Measurements from ENCODE around the gene DPM3.
"Not testable (repeated sequence)": the region's sequence is repeated elsewhere in the genome, so short reads cannot be mapped to it uniquely, and the experiment has no call there.

DPM3 gene

DNA sequence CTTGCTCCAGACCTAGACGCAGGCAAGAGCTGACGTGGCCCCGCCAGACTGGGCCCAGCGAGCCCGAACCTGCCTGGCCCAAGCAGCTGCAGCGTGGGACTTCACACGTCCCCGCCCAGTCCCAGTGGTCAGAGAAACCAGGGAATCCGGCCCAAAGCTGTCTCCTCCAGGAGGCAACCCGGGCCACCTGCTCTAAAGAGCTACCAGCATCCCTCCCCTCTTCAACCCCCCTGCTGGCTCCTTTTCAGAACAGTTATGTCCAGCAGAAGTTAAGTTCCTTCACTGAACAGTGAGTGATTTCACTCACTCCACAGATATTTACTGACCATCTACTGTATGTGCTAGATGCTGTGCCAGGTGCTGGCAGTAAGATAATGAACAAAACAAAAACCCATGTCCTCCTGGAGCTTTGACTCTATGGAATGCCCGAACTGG, 14.8 kb downstream of the DPM3 start:
- no peak for DNase-seq (ENCODE audit: low read depth)

DNA sequence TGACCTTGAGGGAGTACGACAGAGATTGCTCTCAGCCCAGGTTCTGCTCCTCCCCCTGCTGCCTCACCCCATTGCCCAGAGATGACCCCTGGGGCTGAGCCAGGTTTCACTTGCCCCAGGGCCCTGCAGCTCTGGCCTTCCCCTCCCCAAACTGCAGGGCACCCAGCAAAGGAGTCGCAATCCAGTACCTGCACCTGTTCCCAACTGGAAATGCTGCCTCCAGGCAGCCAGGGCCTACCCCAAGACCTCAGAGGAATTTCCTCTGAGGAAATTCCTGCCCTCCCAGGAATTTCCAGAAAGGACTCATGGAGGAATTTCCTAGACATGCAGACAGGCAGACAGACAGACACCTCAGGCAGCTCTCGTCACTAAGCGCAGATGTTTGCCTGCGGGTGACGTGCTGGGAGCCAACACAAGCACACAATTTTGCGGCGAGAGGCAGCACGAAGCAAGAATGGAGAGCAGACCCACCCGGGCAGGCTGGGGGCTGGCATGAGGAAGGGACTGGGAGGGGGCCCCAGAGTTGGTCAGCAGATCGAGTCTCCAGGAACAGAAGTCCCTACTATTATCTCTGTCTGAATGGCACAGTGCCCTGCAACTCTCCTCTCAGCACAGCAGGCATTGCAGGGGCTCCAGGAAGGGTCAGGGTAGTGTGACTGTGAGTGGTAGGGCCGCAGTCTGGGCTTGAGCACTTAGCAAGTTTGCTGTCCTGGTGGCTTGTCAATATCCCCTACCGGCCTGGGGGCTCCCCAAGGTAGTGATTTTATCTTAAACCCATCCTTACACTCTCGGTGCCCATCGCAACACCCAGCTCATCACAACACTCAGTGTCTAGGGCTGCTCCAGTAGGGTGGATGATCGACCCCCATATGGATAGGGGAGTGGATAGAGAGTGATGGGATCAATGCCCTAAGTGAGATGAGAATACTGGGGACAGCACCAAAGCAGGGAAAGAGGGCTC, 15.5 kb downstream of the DPM3 start:
- no peak for DNase-seq (ENCODE audit: low read depth)

DNA sequence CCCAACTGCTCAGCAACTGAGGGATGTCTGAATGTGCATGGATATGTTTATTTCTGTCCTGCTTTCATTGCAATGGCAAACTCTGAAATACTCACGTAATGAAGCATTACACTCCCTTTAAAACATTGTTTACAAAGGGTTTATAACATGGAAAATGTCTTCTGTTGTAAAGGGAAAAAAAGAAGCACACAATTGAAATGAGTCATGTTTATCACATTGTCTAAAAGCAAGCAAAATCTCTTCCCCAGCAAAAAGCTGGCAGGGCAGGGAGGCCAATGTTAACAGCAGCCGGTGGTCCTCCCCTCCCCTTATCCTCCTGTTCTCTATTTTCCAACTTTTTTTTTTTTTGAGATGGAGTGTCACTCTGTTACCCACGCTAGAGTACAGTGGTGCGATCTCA, 16.5 kb downstream of the DPM3 start:
- no peak for DNase-seq (ENCODE audit: low read depth)

DNA sequence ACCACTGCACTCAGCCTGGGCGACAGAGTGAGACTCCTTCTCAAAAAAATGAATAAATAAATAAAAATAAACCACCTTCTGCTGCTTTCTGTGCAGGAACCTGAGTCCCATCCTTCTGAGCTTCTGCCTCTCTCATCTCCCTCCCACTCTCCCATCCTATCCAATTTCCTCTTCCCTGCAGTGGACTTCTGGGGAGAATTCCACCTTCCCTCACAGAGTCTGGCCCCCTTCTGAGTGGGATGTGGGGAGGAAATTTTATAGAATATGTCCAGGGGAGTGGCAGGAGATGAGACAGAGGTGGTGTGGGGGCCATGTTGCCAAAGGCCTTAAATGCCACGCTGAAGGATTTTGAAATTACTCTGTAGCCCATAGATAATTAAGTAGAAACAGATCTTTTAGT, 18.0 kb downstream of the DPM3 start:
- DNase-seq (ENCODE audit: low read depth) = no peak

DNA sequence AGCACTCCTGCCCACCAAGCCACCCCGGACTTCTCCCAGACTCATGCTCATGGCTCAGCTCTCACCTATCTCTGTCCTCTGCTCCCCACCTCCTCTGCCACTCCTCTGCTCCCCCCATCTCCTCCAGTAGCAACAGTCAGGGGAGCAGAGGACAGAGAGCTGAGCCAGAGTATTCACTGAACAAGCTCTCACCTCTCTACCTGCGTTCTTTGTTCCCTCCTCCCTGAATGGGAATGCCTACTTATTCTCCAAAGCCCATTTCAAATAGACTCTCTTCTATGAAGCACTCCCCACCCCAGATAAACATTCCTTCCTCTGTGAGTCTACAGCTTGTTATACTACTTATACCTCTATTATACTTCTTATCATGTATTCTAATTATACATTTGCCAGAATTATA, 19.1 kb downstream of the DPM3 start:
- DNase-seq (ENCODE audit: low read depth) = no peak

DNA sequence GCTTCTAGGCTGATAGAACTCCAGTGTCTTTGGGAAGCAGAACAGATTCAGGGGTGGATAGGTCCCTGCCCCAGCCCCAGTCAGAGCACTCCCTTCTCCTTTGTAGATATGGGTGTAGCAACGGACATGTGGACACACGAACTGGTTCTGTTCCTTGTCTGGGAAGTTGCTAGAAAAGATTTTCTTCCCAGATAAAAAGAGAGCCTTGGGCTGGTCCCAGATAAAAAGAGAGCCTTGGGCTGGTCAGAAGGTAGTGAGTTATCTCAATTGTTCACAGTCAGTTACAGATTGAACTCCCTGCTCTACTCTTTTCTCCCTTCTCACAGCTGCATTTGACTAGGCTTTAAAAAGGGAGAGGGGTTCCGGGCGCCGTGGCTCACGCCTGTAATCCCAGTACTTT, 20.1 kb downstream of the DPM3 start:
- DNase-seq (ENCODE audit: low read depth) = no peak

DNA sequence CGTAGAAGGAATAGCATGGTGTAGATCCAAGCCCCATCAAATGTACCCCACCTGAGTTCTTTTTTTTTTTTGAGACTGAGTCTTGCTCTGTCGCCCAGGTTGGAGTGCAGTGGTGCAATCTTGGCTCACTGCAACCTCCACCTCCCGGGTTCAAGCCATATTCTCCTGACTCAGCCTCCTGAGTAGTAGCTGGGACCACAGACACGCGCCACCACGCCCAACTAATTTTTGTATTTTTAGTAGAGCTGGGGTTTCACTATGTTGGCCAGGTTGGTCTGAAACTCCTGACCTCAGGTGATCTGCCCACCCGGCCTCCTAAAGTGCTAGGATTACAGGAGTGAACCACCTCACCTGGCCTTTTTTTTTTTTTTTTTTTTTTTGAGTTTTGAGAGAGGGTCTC, 22.2 kb downstream of the DPM3 start:
- DNase-seq (ENCODE audit: low read depth) = not testable (repeated sequence)

DNA sequence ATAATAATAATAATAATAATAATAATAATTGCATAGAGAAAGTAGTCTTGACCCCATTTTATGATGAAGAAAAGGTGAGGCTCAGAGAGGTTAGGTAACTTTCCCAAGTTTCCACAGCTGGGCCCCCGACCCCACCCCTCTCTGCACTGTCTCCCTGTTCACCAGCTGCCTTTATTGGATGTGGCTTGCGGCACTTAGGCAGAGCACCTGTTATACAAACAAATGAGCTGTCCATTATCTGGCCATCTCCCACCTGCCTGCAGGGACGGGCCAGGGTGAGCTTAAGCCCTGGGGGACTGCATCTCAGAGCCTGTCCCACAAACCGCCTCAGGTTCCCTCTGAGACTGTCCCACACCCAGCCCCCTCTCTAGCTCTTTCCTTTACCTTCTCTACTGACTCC, 22.7 kb downstream of the DPM3 start:
- DNase-seq (ENCODE audit: low read depth) = no peak

DNA sequence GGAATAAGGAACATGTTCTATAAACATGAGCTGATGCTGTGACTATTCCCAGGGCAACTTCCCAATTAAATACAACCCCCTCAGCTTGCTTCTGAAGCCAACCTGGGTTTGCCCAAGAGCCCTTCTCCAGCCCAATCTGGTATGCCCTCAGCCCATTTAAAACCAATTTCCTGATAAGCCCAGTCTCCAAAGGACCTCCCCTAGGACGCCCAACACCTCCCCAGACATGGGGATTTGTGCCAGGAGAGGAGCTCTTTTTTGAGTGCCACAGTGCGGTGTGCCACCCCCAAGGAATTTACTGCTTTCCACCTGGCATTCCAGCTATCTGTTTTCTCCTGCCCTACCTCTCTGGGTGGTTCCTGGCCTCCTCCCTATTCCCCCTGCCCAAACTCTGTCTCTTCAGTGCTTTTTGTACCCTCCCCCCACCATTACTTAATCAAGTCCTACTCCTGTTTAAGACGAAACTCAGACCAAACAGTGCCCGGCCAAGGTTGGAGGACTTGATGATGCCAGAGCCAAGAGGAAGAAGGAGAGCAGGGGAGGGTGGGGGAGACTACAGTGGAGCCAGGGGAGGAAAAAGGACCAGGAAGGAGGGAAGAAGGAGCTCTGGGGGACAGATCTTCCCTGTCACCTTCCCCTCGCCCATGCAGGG, 24.1 kb downstream of the DPM3 start:
- no peak for DNase-seq (ENCODE audit: low read depth)

DNA sequence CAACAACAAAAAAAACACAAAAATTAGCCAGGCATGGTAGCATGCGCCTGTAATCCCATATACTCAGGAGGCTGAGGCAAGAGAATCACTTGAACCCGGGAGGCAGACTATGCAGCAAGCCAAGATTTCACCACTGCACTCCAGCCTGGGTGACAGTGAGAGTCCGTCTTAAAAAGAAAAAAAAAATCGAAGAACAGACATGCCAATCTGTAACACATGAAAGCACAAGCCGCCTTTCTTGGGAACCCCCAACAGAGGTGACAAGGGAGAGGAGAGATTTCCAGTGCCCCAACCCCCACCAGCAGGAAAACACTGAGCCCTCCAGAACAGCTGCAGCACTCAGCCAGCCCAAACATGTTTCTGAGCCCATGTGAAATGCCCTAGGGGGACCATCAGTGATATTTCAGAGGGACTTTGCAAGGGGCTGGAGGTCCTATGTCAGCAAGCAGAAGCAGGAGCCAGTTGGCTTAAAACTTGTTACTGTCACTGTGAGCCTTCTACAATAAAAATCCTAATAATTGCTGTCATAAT, 26.8 kb downstream of the DPM3 start:
- DNase-seq (ENCODE audit: low read depth) = no peak

DNA sequence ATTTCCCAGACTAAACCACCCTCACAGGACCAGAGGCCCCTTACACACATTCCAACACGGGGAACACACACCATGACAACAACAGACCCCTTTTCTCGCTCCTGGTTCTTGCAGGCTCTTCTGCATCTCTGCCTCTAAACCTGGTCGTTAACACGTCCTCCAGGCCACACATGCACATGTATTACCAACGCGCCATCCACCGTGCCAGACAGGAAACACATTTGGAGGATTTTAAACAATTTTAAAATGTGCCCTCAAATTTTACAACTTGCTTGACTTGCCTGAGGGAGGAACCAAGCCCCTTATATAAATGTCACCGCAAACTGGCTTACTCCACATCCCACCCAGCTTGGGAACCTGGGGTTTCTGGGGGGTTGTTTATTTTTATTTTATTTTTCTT, 29.5 kb downstream of the DPM3 start:
- DNase-seq (ENCODE audit: low read depth) = no peak

DNA sequence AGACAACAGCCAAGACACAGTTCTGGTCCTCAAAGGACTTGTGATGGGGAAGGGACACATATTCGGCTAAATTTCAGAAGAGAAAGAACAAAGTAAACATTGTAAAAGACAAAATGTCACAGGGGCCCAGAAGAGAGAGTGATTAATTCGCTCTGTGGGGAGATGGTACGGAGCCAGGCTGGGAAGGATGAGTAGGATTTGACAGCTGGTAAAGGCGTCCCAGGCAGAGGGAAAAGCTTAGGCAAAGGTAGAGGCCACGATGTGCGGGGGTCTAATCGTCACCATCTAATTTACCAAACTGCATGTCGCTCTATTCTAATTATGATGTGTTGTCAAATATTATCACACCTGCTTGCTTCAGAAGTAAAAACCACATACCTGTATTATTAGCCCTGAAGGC, 29.9 kb downstream of the DPM3 start:
- DNase-seq (ENCODE audit: low read depth) = no peak

DNA sequence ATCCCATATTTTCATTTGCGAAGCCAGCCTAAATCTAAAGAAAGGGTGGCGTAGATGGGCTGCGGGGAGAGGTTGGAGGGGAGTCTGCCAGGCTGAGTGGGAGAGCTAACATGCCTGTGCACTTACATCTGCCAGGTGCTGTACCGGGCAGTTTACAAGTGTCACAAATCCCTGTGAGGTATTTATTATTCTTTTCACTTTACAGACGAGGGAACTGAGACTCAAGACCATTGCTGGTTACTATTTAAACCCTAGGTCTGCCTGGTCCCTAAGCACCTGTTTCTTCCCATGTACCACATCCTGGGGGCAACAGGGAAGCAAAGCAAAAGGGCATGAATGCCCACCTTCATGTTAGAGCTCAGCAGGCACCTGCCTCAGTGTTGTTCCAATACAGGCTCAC, 32.0 kb downstream of the DPM3 start:
- no peak for DNase-seq (ENCODE audit: low read depth)

DNA sequence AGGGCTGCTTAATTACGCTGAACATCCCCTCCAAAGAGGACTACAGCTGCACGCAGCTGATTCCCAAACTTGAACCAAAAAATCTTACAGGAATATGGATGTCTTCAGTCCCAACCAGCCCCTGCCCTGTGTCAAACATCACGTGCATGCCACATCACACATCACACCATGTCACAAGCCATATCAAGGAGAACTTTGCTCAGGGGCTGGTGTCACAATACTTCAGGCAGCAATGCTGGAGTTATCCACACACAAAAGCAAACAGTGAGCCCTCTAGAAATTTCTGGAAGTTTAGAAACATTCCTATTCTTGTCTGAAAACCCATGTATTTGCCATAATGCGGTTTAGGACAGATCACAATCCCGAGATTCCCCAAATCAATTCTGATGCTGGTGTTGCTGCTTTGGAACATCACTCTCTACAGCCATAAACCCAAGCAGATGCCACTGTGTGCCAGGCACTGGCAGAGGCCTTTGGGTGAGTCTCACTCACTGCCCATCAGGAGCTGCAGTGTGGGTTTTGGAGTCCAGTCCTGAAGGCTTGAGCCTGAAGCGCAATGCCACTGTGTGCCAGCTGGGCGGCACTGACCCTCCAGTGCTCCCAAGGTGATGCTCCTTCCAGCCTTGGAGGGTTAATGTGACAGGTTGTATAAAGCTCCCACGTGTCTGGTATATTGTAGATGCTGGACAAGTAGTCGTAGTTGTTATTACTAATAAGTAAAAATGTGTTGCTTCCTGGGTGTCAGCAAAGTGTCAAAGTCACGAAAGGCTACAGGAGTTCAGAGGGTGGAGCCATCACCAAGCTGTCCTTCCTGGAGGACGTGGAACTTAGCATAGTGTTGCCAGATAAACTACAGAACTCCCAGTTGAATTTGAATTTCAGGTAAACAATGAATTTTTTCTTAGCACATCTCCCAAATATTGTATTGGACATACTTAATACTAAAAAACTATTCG, 32.7 kb downstream of the DPM3 start:
- no peak for DNase-seq (ENCODE audit: low read depth)

DNA sequence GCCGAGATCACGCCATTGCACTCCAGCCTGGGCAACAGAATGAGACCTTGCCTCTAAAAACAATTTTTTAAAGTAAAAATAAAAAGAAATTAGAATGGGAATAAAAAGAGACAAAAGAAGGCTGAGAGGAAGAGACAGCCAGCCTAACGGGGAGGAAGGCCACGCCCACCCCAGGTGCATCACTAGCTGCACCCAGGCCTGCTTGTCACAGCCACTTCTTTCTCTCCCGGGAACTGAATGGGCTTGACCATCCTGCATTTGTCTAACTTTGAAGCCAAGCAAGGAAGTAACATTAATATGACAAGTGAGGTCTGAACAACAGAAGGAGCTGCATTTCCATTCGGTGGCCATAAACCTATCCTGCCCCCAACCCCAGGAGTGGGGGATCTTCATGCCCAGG, 33.5 kb downstream of the DPM3 start:
- no peak for DNase-seq (ENCODE audit: low read depth)

DNA sequence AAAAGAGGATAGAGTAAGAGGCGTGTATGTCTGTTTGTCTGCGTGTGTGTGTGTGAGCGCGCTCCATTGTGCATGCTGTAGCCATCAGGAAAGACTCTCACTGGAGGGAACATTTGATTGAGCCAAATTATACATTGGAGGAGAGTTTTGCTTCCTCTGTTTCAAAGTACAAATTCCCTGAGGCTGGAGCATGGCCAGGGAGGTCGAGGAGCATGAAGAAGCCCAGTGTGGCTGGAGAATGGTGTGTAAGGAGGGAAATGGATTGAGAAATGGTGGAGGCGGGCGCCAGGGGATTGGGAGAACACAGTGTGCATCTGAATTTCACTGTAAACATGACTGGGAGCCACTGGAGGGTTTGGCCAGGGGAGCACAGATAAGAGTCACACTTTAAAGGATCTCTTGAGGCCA, 34.7 kb downstream of the DPM3 start:
- DNase-seq (ENCODE audit: low read depth) = no peak

DNA sequence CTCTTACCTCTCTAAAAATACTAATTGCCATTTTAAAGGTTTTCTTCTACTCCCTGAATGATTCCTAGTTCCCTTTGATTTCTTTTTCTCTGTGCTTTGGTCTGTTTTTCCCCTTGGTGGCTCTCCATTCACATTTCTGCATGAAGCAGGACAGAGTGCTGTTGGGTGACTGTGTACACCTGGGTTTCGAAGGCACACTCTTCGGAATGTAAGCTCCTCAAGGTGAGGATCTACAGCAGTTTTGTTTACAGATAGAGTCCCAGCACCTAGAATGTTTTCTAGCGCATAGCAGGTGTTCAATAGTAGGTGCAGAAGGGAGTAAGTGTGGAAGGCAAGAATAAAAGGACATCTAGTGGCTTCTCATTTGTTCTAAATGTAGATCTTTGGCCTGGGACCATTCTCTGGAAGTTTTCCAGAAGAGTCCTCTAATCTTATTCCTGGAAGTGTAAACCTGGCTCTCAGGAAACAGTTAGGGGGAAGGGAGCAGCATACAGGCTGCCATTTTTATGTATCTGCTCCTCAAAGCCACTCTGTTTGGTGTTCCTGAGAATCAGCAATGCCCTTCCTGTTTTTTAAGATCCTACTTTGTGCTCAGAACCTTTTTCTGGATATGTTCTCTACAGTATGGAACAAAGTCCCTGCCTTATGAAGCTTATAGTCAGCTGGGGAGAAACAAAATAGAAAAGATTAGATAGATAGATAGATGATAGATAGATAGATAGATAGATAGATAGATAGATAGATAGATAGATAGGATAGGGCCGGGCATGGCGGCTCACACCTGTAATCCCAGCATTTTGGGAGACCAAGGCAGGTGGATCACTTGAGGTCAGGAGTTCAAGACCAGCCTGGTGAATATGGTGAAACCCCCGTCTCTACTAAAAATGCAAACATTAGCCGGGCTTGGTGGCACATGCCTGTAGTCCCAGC, 35.5 kb downstream of the DPM3 start:
- DNase-seq (ENCODE audit: low read depth) = no peak

DNA sequence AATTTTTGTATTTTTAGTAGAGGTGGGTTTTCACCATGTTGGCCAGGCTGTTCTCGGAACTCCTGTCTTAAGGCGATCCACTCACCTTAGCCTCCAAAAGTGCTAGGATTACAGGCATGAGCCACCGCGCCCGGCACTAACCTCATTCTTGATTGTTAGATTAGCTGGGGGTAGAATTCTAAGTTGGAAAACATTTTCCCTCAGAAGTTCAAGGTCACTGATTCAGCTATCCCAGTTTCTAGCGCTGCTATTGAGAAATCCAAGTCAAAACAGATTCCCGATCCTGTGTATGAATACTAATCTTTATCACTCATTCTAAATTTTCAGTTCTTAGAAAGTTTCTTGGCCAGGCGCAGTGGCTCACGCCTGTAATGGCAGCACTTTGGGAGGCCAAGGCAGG, 37.0 kb downstream of the DPM3 start:
- no peak for DNase-seq (ENCODE audit: low read depth)

DNA sequence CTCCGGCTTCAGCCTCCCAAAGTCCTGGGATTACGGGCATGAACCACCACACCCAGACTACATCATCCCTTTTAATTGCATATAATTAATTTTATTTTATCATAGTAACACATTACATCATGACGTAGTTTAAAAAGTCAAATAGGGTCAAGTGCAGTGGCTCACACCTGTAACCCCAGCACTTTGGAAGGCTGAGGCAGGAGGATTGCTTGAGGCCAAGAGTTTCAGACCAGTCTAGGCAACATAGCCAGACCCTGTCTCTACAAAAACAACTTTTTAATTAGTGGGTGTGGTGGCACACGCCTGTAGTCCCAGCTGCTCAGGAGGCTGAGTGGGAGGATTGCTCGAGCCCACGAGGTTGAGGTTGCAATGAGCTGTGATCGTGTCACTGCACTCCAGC, 41.0 kb downstream of the DPM3 start:
- DNase-seq (ENCODE audit: low read depth) = no peak

DNA sequence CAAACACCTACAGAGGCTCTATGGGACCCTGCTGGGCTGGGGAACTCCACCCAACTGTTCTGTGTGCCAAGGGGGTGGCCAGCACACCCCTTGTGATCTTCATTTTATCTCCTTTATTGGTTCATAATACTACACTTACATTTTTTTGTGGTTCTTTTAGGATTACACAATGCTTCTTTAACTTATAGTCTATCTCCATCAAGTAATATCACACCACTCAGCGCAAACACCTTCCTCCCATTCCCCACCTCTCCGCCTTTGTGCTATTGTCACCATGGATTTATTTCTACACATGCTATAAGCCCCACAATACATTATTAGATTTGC, 45.7 kb downstream of the DPM3 start:
- DNase-seq (ENCODE audit: low read depth) = no peak

Data from activated T-helper 9 cell treated with anti-CD3 and anti-CD28 coated beads, Interleukin-2, amount 50 U/mL, for 16 hours (primary cell).